GM21825 (cell line): ENCODE results near the gene CALML4.
"Not testable (repeated sequence)": the region's sequence is repeated elsewhere in the genome, so short reads cannot be mapped to it uniquely, and the experiment has no call there.

Source experiments
- ATAC-seq: cut with Tn5 transposase; IDR thresholded peaks from one replicate; pipeline ENCODE4 v1.9.1; 2021; ENCODE audit warnings: mild to moderate bottlenecking, moderate library complexity; ENCODE audit not compliant: unreplicated experiment

The CALML4 gene

GRCh38 chr15:68192804-68193486, 12.2 kb downstream of the CALML4 start:
- ATAC-seq, result no peak

- no peak for ATAC-seq
Observed at GRCh38 chr15:68192117-68192516, 13.0 kb downstream of the CALML4 start.

- ATAC-seq, result no peak
Observed at GRCh38 chr15:68191555-68191954, 13.6 kb downstream of the CALML4 start.

- ATAC-seq, result no peak
Observed at GRCh38 chr15:68190048-68190447, 15.1 kb downstream of the CALML4 start.

GRCh38 chr15:68188647-68189046, 16.5 kb downstream of the CALML4 start:
- no peak for ATAC-seq

- no peak for ATAC-seq
Observed at GRCh38 chr15:68187559-68187958, 17.6 kb downstream of the CALML4 start.

- no peak for ATAC-seq
Observed at GRCh38 chr15:68186671-68187397, 18.3 kb downstream of the CALML4 start.

- ATAC-seq, result no peak
Observed at GRCh38 chr15:68184616-68185480, 20.3 kb downstream of the CALML4 start.

- ATAC-seq, result no peak
Observed at GRCh38 chr15:68183616-68184315, 21.4 kb downstream of the CALML4 start.

- no peak for ATAC-seq
Observed at GRCh38 chr15:68177742-68178141, 27.4 kb downstream of the CALML4 start.

- no peak for ATAC-seq
Observed at GRCh38 chr15:68176601-68177000, 28.5 kb downstream of the CALML4 start.

GRCh38 chr15:68175526-68175925, 29.6 kb downstream of the CALML4 start:
- ATAC-seq, result no peak

- ATAC-seq, result no peak
Observed at GRCh38 chr15:68173119-68173518, 32.0 kb downstream of the CALML4 start.

- not testable (repeated sequence) for ATAC-seq
Observed at GRCh38 chr15:68172037-68172436, 33.1 kb downstream of the CALML4 start.

- no peak for ATAC-seq
Observed at GRCh38 chr15:68166847-68167246, 38.3 kb downstream of the CALML4 start.

- ATAC-seq, result no peak
Observed at GRCh38 chr15:68163191-68163590, 41.9 kb downstream of the CALML4 start.

GRCh38 chr15:68158046-68158628, 47.0 kb downstream of the CALML4 start:
- ATAC-seq, result no peak

GRCh38 chr15:68157074-68157473, 48.1 kb downstream of the CALML4 start:
- no peak for ATAC-seq

GRCh38 chr15:68154923-68155559, 50.1 kb downstream of the CALML4 start:
- no peak for ATAC-seq

GRCh38 chr15:68152342-68152741, 52.8 kb downstream of the CALML4 start:
- no peak for ATAC-seq
